Right hindlimb (tissue), 1 donor: Measurements from ENCODE around the gene RSRC2.
A peak's percentile ranks its signal among the peaks of the same experiment; 100 is the strongest.
"Not testable (repeated sequence)": the region's sequence is repeated elsewhere in the genome, so short reads cannot be mapped to it uniquely, and the experiment has no call there.

Source experiments
- DNase-seq: peaks from one replicate; pipeline ENCODE4 v3.0.0-alpha.2; 2018

RSRC2 gene

GRCh38 chr12:122526683-122527477, at the start of gene RSRC2, which contains the start of gene KNTC1:
RSRC2 (minus strand) TSS chr12:122526936; CDS start chr12:122526853, 83 bp downstream.
KNTC1 (plus strand) TSS chr12:122527249; CDS start chr12:122530064, 2,815 bp downstream.
- peak; percentile 99 for DNase-seq

- no peak for DNase-seq
Measured at GRCh38 chr12:122571821-122572220, 45.1 kb upstream of the RSRC2 start.

GRCh38 chr12:122570006-122570405, 43.3 kb upstream of the RSRC2 start:
- DNase-seq: not testable (repeated sequence)

GRCh38 chr12:122569288-122569687, 42.6 kb upstream of the RSRC2 start:
- no peak for DNase-seq

GRCh38 chr12:122566816-122567215, 40.1 kb upstream of the RSRC2 start:
- not testable (repeated sequence) for DNase-seq

- no peak for DNase-seq
Measured at GRCh38 chr12:122563361-122563760, 36.6 kb upstream of the RSRC2 start.

GRCh38 chr12:122560138-122560537, 33.4 kb upstream of the RSRC2 start:
- DNase-seq: no peak

- no peak for DNase-seq
Measured at GRCh38 chr12:122558745-122559641, 32.3 kb upstream of the RSRC2 start.

GRCh38 chr12:122547330-122547729, 20.6 kb upstream of the RSRC2 start:
- DNase-seq: no peak

- DNase-seq: no peak
Measured at GRCh38 chr12:122545855-122546254, 19.1 kb upstream of the RSRC2 start.

GRCh38 chr12:122544537-122544936, 17.8 kb upstream of the RSRC2 start:
- DNase-seq: no peak

- no peak for DNase-seq
Measured at GRCh38 chr12:122538496-122538895, 11.8 kb upstream of the RSRC2 start.

- DNase-seq: no peak
Measured at GRCh38 chr12:122537021-122537420, 10.3 kb upstream of the RSRC2 start.

- no peak for DNase-seq
Measured at GRCh38 chr12:122533856-122534255, 7.1 kb upstream of the RSRC2 start.

GRCh38 chr12:122528992-122529391, 2.3 kb upstream of the RSRC2 start:
- DNase-seq: no peak

- no peak for DNase-seq
Measured at GRCh38 chr12:122528582-122528981, 1.8 kb upstream of the RSRC2 start.

- DNase-seq: no peak
Measured at GRCh38 chr12:122527478-122527944, 775 bp upstream of the RSRC2 start.

GRCh38 chr12:122523846-122524718, 2.7 kb downstream of the RSRC2 start:
- DNase-seq: no peak

GRCh38 chr12:122523280-122523679, 3.5 kb downstream of the RSRC2 start:
- DNase-seq: no peak

- no peak for DNase-seq
Measured at GRCh38 chr12:122520676-122521075, 6.1 kb downstream of the RSRC2 start.

GRCh38 chr12:122519418-122519817, 7.3 kb downstream of the RSRC2 start:
- DNase-seq: no peak

GRCh38 chr12:122518908-122519307, 7.8 kb downstream of the RSRC2 start:
- no peak for DNase-seq

GRCh38 chr12:122517877-122518276, 8.9 kb downstream of the RSRC2 start:
- DNase-seq: no peak
